ENCODE results near the gene PRKAA2.

The PRKAA2 gene

DNA sequence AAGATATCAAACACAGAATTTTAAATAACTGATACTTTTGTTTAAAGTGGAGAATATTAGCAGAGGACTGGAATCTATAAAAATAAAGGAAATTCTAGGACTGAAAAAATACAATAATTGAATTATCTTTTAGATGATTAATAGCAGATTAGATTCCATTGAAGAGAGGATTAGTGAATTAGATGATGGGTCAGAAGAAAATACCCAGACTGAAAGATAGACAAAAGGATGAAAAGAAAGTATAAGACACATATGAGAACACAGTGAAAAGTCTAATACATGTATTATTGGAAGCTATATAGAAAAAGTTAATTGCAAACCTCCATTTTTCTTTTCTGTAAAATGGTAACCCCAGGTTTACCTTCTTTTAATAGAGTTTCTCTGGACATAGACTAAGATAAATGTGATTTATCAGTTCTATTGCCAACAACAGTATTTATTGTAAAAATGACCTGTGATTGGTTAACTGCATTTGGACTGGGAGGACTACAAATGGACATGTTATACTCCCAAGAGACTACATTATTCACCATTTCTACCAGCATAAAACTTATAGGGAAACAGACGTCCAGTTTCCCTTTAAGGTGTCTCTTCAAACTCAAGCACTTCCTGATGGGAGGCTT, 11.0 kb downstream of the PRKAA2 start:
- DNase-seq: no peak

DNA sequence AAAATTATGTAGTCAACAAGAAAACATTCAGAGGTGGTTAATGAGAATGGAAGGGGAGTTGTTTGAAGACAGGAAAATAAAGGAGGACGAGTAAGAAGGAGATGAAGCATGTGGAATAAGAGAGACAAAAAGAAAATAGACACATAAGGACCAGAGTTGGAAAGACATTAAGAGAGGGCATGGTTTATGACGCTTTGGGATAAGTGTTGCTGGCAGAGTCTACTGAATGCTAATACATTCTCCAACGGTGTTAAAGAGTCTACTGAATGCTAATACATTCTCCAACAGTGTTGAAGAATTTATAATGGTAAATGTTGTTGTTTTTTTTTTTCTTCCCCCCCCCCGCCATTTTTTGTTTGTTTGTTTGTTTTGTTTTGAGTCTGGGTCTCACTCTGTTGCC, 13.1 kb downstream of the PRKAA2 start:
- DNase-seq: no peak

DNA sequence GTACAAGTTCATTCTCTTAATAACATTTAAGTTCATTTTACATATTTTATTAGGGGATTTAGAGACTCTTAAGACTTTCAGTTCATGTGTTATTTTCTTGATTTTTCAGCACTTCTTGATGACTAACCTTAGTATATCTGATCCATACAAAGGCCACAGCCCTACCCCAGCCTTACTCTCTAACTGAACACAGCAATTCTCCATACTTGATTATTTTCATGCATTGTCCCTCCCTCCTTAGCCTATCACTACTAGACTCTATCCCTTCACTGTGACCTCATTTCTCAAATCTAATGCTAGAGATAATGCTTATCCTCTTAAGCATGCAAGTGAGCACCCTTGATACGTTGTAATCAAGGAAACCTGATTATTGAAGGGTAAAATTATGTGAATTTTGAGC, 15.2 kb downstream of the PRKAA2 start:
- no peak for DNase-seq

DNA sequence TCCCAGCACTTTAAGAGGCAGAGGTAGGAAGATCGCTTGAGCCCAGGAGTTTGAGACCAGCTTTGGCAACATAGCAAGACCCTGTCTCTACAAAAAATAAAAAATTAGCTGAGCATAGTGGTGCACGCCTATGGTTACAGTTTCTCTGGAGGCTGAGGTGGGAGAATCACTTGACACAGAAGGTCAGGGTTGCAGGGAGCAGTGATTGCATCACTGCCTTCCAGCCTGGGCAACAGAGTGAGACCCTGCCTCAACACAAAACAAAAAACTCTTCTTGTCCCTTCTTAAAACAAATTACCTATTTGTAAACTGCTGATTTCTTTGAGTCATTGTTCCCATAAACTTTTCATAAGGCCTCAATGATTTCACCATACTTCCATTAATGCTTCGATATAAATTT, 18.7 kb downstream of the PRKAA2 start:
- DNase-seq: no peak

DNA sequence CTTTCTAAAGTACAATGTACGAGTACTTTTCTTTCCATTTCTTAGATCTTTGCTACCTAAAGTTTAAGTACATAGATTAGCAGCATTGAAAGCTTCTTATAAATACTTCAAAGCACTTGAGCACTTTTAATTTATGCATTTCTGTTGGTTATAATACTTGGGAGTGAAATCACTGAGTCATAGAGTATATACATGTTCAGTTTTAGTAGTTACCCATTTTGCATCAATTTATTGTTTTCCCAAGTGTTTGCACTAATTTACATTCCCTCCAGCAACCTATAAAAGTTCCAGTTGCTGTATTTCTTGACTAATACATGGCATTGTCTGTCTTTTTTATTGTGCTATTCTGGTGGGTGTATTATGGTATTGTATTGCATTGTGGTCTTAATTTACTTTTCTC, 20.3 kb downstream of the PRKAA2 start:
- DNase-seq: no peak

DNA sequence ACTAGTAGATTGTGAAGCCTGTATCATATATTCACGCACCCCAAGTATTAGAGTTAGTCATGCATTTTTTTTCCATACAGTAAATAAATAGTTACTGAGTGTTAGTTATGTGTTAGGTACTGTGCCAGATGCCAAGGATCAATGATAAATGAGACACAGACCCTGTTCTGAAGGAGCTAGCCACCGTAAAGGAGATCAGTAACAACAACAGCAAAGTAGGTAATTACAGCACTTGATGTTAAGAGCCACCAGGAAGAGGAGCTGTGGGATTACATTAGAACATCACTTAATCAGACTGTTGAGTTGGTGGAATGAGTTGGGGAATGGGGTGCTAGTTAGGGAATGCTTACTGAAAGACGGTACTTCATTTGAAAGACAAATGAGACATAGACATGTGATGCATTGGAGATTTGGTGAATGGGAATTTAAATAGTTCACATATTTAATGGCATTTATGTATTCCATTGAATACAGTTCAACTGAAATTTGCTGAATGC, 21.0 kb downstream of the PRKAA2 start:
- no peak for DNase-seq

DNA sequence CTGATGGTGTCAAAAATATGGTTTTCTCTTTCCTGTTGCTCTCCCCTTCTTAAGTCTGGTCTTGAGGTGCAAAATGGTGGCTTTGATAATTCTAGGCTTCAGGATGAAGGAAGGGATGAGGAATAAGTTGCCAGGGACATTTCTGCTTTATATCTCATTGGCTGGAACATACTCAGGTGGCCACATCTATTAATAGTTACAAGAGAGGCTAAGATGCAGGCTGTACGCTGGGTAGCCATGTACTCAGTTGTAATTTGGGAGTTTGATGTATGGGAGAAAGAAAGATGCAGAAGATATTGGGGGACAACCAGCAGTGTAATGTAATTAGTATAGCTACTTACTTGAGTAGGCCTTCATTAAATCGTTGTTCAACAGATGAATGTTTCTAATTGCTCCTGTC, 25.2 kb downstream of the PRKAA2 start:
- no peak for DNase-seq

DNA sequence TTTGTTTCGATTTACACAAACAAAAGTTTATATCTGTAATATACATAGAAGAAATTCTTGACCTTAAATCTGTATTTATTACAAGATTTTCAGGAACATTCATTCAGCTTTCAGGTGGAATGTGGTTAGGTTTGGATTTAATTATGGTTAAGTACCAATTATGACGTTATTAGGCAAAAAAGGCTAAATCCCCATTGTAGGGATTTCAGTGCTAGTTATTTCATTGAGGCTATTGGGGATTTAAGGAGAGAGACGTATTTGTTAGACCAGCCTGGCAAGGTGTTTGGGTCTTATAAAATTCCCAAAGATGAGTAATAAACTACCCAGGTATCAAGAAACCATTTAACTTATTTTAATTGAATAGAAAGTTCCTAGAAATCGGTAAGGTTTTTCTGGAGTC, 26.0 kb downstream of the PRKAA2 start:
- DNase-seq: no peak

DNA sequence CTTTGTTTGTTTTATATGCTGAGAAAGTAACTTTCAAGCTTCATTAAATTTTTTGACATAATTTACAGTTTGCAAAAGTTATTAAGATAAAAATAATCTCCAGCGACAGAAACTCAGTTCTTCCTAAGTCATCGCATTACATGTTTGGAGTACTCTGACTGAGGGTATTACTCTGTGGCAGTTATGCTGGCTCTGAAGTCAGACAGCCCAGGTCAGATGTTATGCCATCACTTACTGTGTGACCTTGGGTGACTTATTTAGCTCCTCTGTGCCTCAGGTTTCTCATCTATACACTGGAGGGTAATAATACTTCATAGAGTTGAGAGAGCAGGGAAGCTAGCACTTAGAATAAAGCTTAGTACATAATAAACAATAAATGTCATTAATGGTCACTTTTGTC, 26.4 kb downstream of the PRKAA2 start:
- no peak for DNase-seq

DNA sequence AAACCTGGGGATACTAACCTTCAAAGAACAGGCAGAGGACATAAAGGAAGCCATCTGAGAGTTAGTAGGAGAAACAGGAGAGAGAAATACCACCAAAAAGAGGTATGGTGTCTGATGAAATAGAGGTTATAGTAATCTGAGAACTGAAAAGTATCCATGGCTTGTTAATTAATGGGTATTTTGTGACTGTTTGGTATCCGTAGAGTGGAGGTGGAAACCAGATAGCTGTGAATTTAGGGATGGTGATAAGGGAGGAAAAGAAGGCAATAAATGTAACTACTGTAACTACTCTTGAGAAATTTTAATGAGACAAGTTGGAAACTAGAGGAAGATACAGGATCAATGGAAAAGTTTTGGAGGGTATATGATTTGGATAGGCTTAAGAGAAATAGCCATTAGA, 27.5 kb downstream of the PRKAA2 start:
- DNase-seq: no peak

DNA sequence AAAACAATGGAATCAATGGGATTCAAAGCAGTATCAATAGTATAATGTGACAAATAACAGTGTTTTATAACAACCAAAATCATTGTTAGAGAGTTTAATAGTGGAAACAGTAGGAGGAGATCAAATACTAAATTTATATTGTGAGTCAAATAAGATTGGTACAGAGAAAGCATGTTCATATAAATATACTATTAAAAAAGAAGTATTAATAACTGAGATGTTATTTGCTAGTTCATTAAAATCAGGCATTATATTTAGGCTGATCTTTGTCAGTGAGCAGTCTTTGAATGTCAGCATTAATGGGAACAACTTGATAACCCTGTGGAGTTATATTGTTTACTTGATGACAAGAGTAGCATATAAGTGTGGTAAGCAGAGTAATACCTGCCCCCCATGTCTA, 30.6 kb downstream of the PRKAA2 start:
- DNase-seq: no peak

DNA sequence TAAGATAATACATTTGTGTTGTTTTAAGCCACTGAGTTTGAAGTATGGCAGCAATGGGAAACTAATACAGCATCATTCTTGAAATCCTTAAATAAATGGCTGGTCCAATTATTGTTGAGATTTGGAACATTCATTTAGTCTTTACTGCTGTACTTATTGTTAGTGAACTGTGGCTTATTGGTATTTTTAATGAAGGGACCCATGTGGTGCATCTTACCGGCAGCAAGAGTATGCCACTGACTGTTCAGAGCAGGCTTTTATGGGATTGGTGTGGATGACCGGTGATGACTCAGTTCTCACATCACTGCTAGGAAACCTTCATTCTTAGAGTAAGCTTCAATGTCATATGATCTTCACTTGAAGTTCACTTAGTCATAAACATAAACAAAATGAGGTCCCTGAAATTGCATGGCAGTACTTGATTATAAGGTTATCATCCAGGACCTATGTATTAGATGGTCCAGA, 31.5 kb downstream of the PRKAA2 start:
- DNase-seq: no peak

DNA sequence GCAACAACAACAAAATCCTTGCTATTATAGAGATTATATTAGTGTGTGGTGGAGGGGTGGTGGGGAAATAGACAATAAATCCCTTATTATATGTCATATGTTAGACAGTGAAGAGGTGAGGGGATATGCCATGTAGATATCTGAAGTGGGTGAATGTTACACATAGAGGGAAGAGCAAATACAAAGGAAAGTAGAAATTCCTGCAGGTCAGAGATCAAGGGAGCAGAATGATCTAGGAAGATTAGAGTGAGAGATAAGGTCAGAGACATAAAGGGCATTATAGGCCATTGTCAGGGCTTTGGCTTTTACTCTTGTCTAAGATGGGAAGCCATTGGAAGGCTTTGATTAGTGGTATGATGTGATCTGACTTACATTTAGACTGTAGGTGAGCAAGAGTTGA, 38.5 kb downstream of the PRKAA2 start:
- no peak for DNase-seq

DNA sequence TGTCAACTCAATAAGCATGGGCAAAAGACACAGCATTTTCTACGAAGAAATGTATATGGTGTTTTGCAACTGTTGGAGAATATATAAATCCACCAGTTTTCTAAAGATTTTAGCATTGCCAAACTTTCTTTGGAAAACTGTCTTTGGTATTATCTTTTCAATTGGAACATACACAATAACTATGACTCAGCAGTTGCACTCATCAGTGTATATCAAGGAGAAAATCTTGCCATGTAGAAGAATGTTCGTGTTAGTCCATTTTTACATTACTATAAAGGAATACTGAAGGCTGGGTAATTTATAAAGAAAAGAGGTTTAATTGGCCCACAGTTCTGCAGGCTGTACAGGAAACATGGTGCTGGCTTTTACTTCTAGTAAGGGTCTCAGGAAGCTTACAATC, 41.1 kb downstream of the PRKAA2 start:
- no peak for DNase-seq

DNA sequence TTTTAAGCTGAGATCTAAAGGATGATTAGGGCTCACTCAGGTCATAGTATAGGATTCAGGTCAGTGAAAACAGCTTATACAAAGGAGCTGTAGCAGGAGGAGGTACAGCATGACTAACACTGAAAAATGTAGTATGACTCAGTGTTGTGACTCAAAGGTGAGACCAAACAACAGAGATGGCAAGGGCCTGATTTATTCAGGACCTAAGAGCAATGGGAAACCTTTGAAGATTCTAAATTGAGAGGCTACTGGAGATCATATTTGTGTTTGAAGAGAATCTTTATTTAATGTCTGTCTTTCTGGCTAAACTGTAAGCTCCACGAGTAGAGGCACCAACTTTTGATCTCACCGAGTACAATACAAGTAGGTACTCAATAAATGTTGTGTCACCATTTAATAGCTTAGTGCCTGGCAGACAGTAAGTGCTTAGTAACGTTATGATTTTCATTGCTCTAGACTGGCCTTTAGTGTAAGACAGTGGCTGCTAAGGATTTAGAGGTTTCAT, 43.5 kb downstream of the PRKAA2 start:
- DNase-seq: no peak

DNA sequence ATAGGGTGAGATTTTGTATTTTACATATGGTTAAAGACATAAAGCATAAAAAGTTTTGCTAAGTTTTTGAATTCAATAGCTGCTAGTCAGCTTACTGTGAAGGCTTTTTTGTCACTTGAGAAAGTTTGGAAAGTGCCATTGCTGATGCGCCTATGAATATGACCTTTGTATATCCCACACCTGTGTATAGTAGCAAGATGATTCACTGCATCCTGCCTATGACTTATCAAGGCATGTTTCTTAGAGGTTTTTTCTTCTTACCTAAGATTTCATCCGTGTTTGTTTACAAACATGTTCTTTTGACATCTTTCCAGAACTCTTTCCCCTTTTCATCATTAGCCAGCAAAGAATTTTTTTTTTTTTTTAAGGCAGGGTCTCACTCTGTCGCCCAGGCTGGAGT, 51.5 kb downstream of the PRKAA2 start:
- DNase-seq: no peak

DNA sequence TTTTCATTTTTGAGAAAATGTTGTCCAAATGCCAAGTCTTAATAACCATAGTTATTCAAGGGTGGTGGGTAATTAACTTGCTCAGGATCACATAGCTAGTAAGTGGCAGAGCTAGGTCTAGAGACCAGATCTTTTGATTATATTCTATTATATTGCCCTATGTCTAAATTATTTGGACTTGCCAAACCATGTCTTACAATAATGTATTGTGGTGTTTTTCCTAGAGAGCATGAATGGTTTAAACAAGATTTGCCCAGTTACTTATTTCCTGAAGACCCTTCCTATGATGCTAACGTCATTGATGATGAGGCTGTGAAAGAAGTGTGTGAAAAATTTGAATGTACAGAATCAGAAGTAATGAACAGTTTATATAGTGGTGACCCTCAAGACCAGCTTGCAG, 58.6 kb downstream of the PRKAA2 start:
- no peak for DNase-seq

DNA sequence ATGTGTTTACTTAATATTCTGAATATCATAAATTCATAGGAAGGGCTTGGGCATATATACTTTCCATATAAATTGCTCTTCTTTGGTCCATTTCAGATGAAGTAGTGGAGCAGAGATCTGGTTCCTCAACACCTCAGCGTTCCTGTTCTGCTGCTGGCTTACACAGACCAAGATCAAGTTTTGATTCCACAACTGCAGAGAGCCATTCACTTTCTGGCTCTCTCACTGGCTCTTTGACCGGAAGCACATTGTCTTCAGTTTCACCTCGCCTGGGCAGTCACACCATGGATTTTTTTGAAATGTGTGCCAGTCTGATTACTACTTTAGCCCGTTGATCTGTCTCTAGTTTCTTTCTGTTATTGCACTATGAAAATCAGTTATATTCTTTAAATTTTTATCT, 62.3 kb downstream of the PRKAA2 start:
- DNase-seq: no peak

DNA sequence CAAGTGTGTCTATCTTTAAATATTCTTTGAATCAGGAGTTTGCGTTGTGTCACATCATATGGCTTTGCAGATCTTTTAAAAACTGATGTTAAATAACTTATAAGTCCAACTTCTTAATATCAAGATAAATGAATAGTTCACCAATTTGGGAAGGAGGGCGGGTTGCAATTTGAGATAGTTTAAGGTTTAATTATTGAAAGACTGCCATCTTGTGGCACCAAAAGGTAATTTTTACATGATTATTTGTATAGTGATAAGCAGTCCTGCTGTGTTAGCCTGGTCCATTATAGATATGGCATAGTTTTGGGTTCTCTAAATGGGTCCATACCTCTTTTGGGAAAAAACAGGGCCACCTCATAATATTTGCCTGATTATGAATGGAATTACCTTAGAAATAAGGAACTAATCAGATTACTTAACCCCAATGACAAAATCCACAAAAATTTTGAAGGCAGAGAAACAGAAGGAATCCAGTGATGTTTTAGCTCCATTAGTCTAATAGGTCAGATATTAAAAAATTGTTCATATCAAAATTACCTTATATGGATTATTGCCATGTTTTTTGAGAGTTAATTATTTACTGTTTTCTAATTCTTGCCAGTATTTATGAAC, 64.3 kb downstream of the PRKAA2 start:
- DNase-seq: no peak

DNA sequence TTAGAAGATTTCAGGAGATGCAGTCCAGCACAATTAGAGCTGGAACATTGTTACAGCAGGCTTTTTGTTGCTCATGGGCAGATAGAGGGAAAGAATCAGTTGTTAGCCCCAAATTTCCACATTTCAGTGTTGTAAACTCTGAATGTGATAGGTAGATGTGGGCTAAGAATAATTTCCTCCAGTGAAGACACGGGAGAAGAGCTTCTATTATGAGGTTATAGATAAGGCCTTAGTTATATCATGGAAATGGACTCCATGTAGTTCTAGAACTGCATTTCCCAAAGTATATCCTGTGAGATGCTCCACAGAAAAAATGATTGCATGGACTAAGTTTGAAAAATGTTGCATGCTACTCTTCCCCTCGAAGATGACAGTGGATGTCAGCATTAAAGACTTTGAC, 64.9 kb downstream of the PRKAA2 start:
- no peak for DNase-seq

DNA sequence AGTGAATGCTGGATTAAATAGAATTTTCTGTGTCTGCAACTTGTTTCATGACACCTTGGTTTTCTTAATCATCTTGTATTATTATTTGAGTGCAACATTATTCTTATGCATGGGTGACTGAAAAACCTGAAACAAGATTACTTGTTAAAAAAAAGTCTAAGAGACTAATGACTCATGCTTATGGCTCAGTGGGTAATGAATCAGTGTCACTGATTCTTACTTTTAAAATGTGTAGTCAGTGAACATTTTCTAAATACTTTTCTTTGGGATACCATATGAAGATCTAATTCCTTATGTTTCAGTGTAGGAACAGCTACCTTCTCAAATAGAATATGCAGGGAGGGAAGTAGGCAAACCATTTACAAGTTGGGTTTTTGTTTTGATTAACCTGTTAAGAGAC, 65.5 kb downstream of the PRKAA2 start:
- no peak for DNase-seq

DNA sequence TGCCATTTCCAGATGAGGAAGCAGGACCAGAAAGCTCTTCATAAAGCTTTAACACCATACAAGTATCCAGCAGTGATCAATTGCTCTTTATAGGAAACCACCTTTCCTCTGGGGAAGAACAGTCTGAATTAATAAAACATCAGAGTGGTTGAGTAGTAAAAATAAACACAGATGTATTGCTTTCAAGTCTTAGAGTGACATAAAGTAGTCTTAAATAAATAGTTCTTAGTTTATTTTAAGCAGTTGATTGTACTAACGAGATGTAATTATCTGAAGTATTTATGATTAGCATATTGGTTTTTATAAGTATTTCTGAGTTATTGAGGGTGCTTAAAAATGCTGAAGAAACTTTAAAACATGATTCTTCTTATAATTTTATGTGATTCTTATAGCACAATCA, 67.0 kb downstream of the PRKAA2 start:
- no peak for DNase-seq

DNA sequence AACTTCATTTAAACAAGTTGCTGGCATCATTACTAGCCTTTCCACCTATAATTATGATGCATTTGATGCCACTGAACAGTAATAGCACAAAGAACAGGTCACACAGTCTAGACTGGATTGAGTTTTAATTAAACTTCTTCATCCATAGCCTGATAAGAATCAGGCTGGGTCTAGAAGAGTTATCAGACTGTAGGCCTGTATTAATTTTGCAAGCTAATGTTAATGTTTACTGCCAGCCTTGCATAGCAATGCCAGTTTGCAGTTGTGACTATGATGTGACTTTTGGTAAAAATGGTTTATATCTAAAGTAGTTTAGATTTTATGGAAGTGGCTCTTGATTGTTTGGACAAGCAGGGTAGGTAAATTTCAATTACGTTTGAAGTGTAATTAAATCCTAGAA, 68.0 kb downstream of the PRKAA2 start:
- DNase-seq: no peak

DNA sequence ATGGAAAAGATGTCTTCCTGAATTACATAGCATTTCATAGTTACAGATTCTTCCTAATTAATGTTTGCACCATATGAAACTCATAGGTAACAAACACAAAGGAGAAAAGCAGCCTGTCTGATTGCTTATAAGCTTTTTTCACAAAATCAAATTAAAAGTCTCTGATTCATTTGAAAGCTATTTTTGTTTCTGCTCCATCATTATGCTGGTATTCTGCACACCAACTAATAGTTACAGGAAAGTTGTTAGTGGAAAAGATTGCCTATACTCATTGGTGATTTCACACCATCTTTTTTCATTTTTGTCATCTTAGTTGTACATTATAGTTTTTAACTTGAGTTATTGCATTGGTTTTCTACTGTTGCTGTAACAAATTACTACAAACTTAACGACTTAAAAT, 70.0 kb downstream of the PRKAA2 start:
- DNase-seq: no peak

DNA sequence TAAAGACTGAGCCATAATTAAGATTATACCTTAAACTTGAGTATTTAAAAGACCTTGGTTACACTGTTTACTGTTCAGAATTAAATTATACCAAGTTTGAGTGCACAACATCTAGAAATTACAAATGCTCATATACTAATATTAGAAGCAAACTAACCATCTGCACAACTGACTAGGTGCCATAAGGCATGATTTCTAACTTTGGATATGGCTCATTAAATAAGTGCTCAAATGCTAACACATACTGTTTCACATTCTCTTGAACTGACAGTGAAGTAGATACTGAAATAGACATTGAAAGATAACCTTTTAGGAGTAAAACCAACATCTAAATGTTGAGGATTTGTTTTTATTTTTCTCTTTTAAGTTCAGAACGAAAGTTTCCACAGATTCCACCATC, 74.1 kb downstream of the PRKAA2 start:
- DNase-seq: no peak

Measured in activated naive CD4-positive, alpha-beta T cell treated with Interleukin-2 at 50 U/mL for 16 hours (primary cell).